HepG2 (cell line): ENCODE results near the gene ADGRD1. TPM values are rescaled to one million over a fixed set of nuclear protein-coding genes. Genes with fewer than 3 reads are reported as not detected.

Source experiments
- ATAC-seq: fragments of 200-7000 bp; cut with Tn5 transposase; 3 replicates; pipeline ENCODE4 v1.9.1; 2020; ENCODE audit warnings: mild to moderate bottlenecking, moderate library complexity
- BruUV-seq: library from RNA; stranded (reverse); fragments of 400-500 nt; replicated peaks from 2 replicates; lab custom pipeline; 2021; lab: Mats Ljungman, UMichigan
- CTCF ChIA-PET: fragments of 300-600 bp; formaldehyde crosslinking; extraction: SDS; loops from one replicate; lab custom pipeline; 2021; ENCODE audit warnings: low total read pairs, inconsistent platforms, low intra/inter-chr PET ratio; lab: Yijun Ruan, JAX
- POLR2A ChIA-PET: fragments of 350-600 bp; sonication (Branson Sonifier 250); formaldehyde crosslinking; loops from one replicate; lab custom pipeline; 2020; ENCODE audit warnings: antibody characterized with exemption, inconsistent platforms; lab: Yijun Ruan, JAX
- DNase-seq: peaks from one replicate; pipeline ENCODE4 v3.0.0-alpha.2; 2015; ENCODE audit warnings: low spot score
- FAIRE-seq: peaks from 3 replicates; lab custom pipeline; 2011; peaks lifted over from hg19 to GRCh38; lab: Jason Lieb, UNC
- H2AFZ ChIP-seq: one replicate; pipeline ENCODE4 v1.6.1; 2011; ENCODE audit warnings: low read length, inconsistent platforms
- H3K27ac ChIP-seq: fragments of 300-600 bp; 3 replicates; pipeline ENCODE4 v1.8.0; 2011; ENCODE audit warnings: mixed run types, mild to moderate bottlenecking, mixed read lengths, low read length, inconsistent platforms; ENCODE audit not compliant: insufficient read depth; ENCODE audit errors: extremely low read length
- H3K27me3 ChIP-seq, 2 experiments: fragments of 200-600 bp in 1 of 2; 2 replicates in 1 of 2; 3 replicates in 1 of 2; pipeline versions ENCODE4 v1.6.0 to v1.8.0; 2011; ENCODE audit warnings: low read length in 2 of 2, mild to moderate bottlenecking in 2 of 2, moderate library complexity in 2 of 2, inconsistent platforms in 1 of 2; ENCODE audit not compliant: insufficient read depth in 2 of 2, control insufficient read depth in 1 of 2
- H3K36me3 ChIP-seq, 2 experiments: fragments of 200-600 bp in 1 of 2; replicated peaks in 1 of 2; 2 replicates in 1 of 2; 3 replicates in 1 of 2; pipeline versions ENCODE4 v1.5.1 to v1.8.0; 2011; ENCODE audit warnings: low read length in 2 of 2, inconsistent platforms in 1 of 2; ENCODE audit not compliant: insufficient read depth in 2 of 2, control insufficient read depth in 1 of 2
- H3K4me1 ChIP-seq: 2 replicates; pipeline ENCODE4 v1.5.1; 2012; ENCODE audit warnings: low read length, inconsistent platforms; ENCODE audit not compliant: insufficient read depth
- H3K4me2 ChIP-seq: 2 replicates; pipeline ENCODE4 v1.6.0; 2011; ENCODE audit warnings: low read depth, low read length, inconsistent platforms
- H3K4me3 ChIP-seq, 3 experiments: fragments of 200-600 bp in 1 of 3; sonication (generic), shearing (Covaris generic) in 1 of 3; replicated peaks in 1 of 3; 2 replicates each; pipeline ENCODE4 v1.5.1; 2011 to 2016; ENCODE audit warnings: low read length in 3 of 3, inconsistent platforms in 2 of 3, low read depth in 2 of 3, mild to moderate bottlenecking in 2 of 3, control low read depth in 1 of 3, mixed read lengths in 1 of 3; ENCODE audit not compliant: insufficient read depth in 1 of 3
- H3K79me2 ChIP-seq: one replicate; pipeline ENCODE4 v1.6.1; 2011; ENCODE audit warnings: low read length, inconsistent platforms; ENCODE audit not compliant: insufficient read depth
- H3K9ac ChIP-seq: 2 replicates; pipeline ENCODE4 v1.6.0; 2011; ENCODE audit warnings: mild to moderate bottlenecking, low read depth, low read length, inconsistent platforms; ENCODE audit not compliant: insufficient read depth
- H3K9me3 ChIP-seq: 2 replicates; pipeline ENCODE4 v1.5.1; 2012; ENCODE audit warnings: mild to moderate bottlenecking, low read length
- H4K20me1 ChIP-seq: 2 replicates; pipeline ENCODE4 v1.6.0; 2011; ENCODE audit warnings: inconsistent platforms, mild to moderate bottlenecking, low read length, moderate library complexity; ENCODE audit not compliant: insufficient read depth
- FOXO1 ChIP-seq: sonication (generic); formaldehyde crosslinking; IDR thresholded peaks from 2 replicates; pipeline ENCODE4 v1.4.0; 2020; ENCODE audit warnings: missing genetic modification reagents
- GATA4 ChIP-seq: sonication (generic); IDR thresholded peaks from 2 replicates; pipeline ENCODE4 v1.6.1; 2016; ENCODE audit warnings: antibody characterized with exemption, low read depth, borderline replicate concordance
- MIER2 ChIP-seq: IDR thresholded peaks from 2 replicates; pipeline ENCODE4 v1.6.1; 2016; ENCODE audit warnings: missing biosample characterization, missing genetic modification reagents
- POGZ ChIP-seq: sonication (generic); formaldehyde crosslinking; IDR thresholded peaks from 2 replicates; pipeline ENCODE4 v1.4.0; 2020; ENCODE audit warnings: mild to moderate bottlenecking, missing genetic modification reagents
- PRMT3 ChIP-seq: sonication (generic); formaldehyde crosslinking; IDR thresholded peaks from 2 replicates; pipeline ENCODE4 v1.8.1; 2022; ENCODE audit warnings: low read depth, mild to moderate bottlenecking, moderate library complexity, missing genetic modification reagents, borderline replicate concordance
- RBM39 ChIP-seq: fragments of 200-400 bp; formaldehyde crosslinking; IDR thresholded peaks from one replicate; pipeline ENCODE4 v1.6.1; 2018; ENCODE audit warnings: antibody characterized with exemption, mild to moderate bottlenecking, low read depth, low read length; ENCODE audit not compliant: poor library complexity, severe bottlenecking
- USF2 ChIP-seq, 2 experiments: sonication (generic) in 1 of 2; formaldehyde crosslinking in 1 of 2; IDR thresholded peaks; 2 replicates each; pipeline versions ENCODE4 v1.5.1 to v1.6.1; 2011 to 2020; ENCODE audit warnings: borderline replicate concordance in 1 of 2, low read depth in 1 of 2, low read length in 1 of 2, mild to moderate bottlenecking in 1 of 2, missing genetic modification reagents in 1 of 2, moderate library complexity in 1 of 2
- ZBTB21 ChIP-seq: sonication (generic); formaldehyde crosslinking; IDR thresholded peaks from 2 replicates; pipeline ENCODE4 v1.4.0; 2020; ENCODE audit warnings: missing genetic modification reagents
- ZNF570 ChIP-seq: sonication (generic); formaldehyde crosslinking; IDR thresholded peaks from 2 replicates; pipeline ENCODE4 v1.4.0; 2020; ENCODE audit warnings: mild to moderate bottlenecking, missing genetic modification reagents, borderline replicate concordance
- ZNF747 ChIP-seq: sonication (generic); formaldehyde crosslinking; IDR thresholded peaks from 2 replicates; pipeline ENCODE4 v1.8.1; 2023; ENCODE audit warnings: missing genetic modification reagents, mild to moderate bottlenecking, borderline replicate concordance
- ZNF775 ChIP-seq: sonication (generic); formaldehyde crosslinking; IDR thresholded peaks from 2 replicates; pipeline ENCODE4 v1.4.0; 2020; ENCODE audit warnings: missing genetic modification reagents, mild to moderate bottlenecking, moderate library complexity, borderline replicate concordance
- ZNF790 ChIP-seq: sonication (generic); formaldehyde crosslinking; IDR thresholded peaks from 2 replicates; pipeline ENCODE4 v1.8.0; 2022; ENCODE audit warnings: missing genetic modification reagents, mild to moderate bottlenecking, borderline replicate concordance
- WGBS: methylation state at CpG from one replicate; pipeline ENCODE4 v1.1.6; 2017; ENCODE audit warnings: low lambda C conversion rate; 5-methylcytosine and 5-hydroxymethylcytosine counted together
- in situ Hi-C: cut with HindIII; loops from 2 replicates; pipeline ENCODE4 v1.10.0; 2017; ENCODE audit warnings: low pct_unique_long_range_greater_than_20kb; ENCODE audit not compliant: extremely low pct_ligation_motif_present
- intact Hi-C: fragments of 100-400 bp; cut with micrococcal nuclease; formaldehyde crosslinking; loops from one replicate; pipeline ENCODE4 v1.10.0; 2022; ENCODE audit not compliant: unreplicated experiment
- polyA plus RNA-seq, 8 experiments: library from polyadenylated mRNA; depleted of rRNA in 3 of 8; stranded (reverse) in 7 of 8; unstranded in 1 of 8; fragments of >200 nt; fragmentation: Illumina TruSeq in 4 of 8; extraction: Trizol in 4 of 8; gene quantifications; 2 replicates each; pipeline versions ENCODE4 v1.2.1 to v1.2.3, GENCODE V29; 2011 to 2016; ENCODE audit warnings: low read depth in 4 of 8, missing spikeins in 1 of 8, mixed read lengths in 1 of 8; ENCODE audit not compliant: insufficient read depth in 1 of 8
- total RNA-seq, 5 experiments: library from RNA; depleted of rRNA; stranded (reverse); fragments of >200 nt; fragmentation: Illumina TruSeq; extraction: Trizol; gene quantifications; 2 replicates each; pipeline ENCODE4 v1.2.3, GENCODE V29; 2016; ENCODE audit warnings: low read depth in 1 of 5
- TF ChIP-seq, protein P1 (sequence below): sonication (generic); formaldehyde crosslinking; IDR thresholded peaks from 2 replicates; pipeline ENCODE4 v1.4.0; 2020; ENCODE audit warnings: mild to moderate bottlenecking, missing genetic modification reagents
- TF ChIP-seq, protein P2 (sequence below): sonication (generic); formaldehyde crosslinking; IDR thresholded peaks from 2 replicates; pipeline ENCODE4 v1.4.0; 2020; ENCODE audit warnings: mild to moderate bottlenecking, missing genetic modification reagents

The ADGRD1 gene
- total and polyA plus RNA-seq, 2 of the 13 experiments (the other 11 are each of a cell fraction or from before 2014, with no cell fraction given): 0.46 to 12.4 TPM

- no peak overlapping the region for H3K4me3 ChIP-seq
- H3K9ac ChIP-seq: no peak overlapping the region
- H3K4me2 ChIP-seq: no peak overlapping the region
- intact Hi-C loops: loop anchor here (10.0 kb wide), 1 partner anchor 728 kb away; no protein-coding TSS in a partner anchor
- H3K9me3 ChIP-seq: no peaks in the 10 kb centered on the region
- FAIRE-seq (no peak), DNase-seq (no peak), ATAC-seq (no peak)
- H4K20me1 ChIP-seq: no peaks in the 10 kb centered on the region
- no CpG with 5 or more reads among the region's 6 CpGs for WGBS
- peaks cover 0 to 1% of the 10 kb centered on the region in 2 experiments; a peak in 1 of 5 replicates for H3K27me3 ChIP-seq
- in situ Hi-C loops: loop anchor here (10.0 to 25.0 kb wide), 2 partner anchors 348 to 731 kb away; partner anchors contain the start of gene MMP17
- H3K4me1 ChIP-seq: peaks cover 6% of the 10 kb centered on the region; the same call in 1 of the 2 replicates
- no peak for TF ChIP-seq USF2 (IDR thresholded peaks at IDR 0.05; ENCODE audit: low read depth, low read length)
- TF ChIP-seq USF2 (CRISPR knock-in tag; IDR thresholded peaks at IDR 0.05; ENCODE audit: borderline replicate concordance): no peak
- no peak for TF ChIP-seq ZNF747 (CRISPR knock-in tag)
- TF ChIP-seq, protein P1, sequence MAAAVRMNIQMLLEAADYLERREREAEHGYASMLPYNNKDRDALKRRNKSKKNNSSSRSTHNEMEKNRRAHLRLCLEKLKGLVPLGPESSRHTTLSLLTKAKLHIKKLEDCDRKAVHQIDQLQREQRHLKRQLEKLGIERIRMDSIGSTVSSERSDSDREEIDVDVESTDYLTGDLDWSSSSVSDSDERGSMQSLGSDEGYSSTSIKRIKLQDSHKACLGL (CRISPR knock-in tag): no peak
- no peak for TF ChIP-seq FOXO1
- no peak for TF ChIP-seq ZNF775
- no peak for TF ChIP-seq ZBTB21 (CRISPR knock-in tag)
- TF ChIP-seq PRMT3 (CRISPR knock-in tag): no peak
- no peak for TF ChIP-seq MIER2 (CRISPR knock-in tag)
- TF ChIP-seq ZNF790 (CRISPR knock-in tag): no peak
- TF ChIP-seq ZNF570 (CRISPR knock-in tag): no peak
- TF ChIP-seq, protein P2, sequence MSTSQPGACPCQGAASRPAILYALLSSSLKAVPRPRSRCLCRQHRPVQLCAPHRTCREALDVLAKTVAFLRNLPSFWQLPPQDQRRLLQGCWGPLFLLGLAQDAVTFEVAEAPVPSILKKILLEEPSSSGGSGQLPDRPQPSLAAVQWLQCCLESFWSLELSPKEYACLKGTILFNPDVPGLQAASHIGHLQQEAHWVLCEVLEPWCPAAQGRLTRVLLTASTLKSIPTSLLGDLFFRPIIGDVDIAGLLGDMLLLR: no peak
- no peak for TF ChIP-seq GATA4
- TF ChIP-seq RBM39: no peak
- TF ChIP-seq POGZ (CRISPR knock-in tag): no peak
- no peak overlapping the region for H3K27ac ChIP-seq
- ChIA-PET CTCF (interaction anchor here (2.2 kb wide), 1 partner anchor 190 kb away, joined by 13 read pairs; no protein-coding TSS in a partner anchor), POLR2A (no interaction called here)
- H3K36me3 ChIP-seq: no peaks in the 10 kb centered on the region
- no TSS peak for BruUV-seq
- H3K79me2 ChIP-seq: no peaks in the 10 kb centered on the region
- no peak overlapping the region for H2AFZ ChIP-seq
Measured at GRCh38 chr12:131106349-131106941, 152.7 kb downstream of the ADGRD1 start.
